GM21515 (cell line): ENCODE measurements around the gene TRIM40.

Experiments used
- ATAC-seq: cut with Tn5 transposase; IDR thresholded peaks from one replicate; pipeline ENCODE4 v1.9.1; 2021; ENCODE audit not compliant: unreplicated experiment

Gene TRIM40

DNA sequence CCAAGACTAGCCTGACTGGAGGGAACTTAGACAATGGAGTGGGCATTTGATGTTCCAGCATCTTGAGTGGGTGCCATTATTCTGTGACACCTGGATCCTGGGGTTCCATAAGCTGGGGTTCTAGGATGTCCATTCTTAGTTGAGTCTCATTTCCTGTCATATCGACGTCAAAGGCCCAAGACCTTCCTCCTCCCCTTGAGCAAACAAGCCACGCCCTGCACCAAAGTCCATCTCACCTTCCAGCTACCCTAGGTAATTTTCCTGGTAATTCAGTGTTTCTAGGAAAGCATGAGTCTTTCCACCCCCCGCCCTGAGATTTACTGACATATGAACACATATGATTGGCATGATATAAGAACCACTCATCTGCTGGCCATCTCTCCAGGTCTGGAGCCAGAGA lies at the start of gene TRIM40:
TSS of gene TRIM40 (plus strand) at position 384 of the 400 bp plus-strand sequence. CDS start 897 bp downstream, outside the sequence.
- ATAC-seq, result no peak

DNA sequence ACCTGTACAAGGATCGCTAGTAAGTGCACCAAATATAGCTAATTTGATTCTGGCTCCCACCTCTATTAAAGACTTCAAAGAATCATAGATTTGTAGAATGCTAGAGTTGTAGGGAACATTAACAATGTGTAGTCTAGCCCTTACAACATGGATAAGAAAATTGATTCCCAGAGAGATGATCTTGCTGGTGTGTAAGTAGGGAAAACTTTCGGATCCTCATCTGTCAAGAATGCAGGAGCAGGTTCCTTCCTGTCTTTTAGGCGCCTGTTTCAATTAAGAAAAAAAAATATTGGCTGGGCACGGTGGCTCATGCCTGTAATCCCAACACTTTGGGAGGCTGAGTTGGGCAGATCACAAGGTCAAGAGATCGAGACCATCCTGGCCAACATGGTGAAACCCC lies 48.1 kb upstream of the TRIM40 start:
- ATAC-seq, result no peak

GRCh38 chr6:30091577-30092381 lies 44.2 kb upstream of the TRIM40 start:
- no peak for ATAC-seq

DNA sequence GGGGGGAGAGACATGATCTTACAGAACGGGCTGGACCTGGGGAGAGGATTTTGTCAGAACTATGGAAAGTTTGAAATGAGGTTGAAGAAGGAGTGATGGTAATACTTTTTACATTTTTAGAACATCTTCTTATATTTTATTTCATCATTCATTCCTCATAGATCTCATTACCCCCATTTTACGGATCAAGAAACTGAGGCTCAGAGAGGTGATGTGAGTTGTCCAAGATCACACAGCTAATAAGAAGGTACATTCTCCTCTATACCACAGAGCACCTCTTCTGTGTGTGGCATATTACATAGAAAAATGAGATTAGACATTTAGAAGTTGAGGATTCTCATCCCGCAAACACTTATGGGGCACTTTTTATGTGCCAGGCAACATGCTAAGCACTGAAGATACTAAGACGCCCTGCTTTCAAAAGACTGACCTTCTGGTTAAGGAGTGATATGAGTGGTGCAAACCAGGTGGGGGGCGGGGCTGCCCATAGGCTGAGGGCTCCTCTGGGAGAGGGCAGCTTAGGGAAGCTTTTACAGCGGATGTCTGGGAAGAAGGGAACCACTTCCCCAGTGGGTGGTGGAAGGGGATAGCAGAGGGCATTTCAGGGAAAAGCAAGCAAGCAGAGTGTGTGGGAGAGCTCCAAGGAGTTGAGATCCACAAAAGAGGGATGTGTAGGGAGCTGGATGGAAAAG lies 42.9 kb upstream of the TRIM40 start:
- no peak for ATAC-seq

DNA sequence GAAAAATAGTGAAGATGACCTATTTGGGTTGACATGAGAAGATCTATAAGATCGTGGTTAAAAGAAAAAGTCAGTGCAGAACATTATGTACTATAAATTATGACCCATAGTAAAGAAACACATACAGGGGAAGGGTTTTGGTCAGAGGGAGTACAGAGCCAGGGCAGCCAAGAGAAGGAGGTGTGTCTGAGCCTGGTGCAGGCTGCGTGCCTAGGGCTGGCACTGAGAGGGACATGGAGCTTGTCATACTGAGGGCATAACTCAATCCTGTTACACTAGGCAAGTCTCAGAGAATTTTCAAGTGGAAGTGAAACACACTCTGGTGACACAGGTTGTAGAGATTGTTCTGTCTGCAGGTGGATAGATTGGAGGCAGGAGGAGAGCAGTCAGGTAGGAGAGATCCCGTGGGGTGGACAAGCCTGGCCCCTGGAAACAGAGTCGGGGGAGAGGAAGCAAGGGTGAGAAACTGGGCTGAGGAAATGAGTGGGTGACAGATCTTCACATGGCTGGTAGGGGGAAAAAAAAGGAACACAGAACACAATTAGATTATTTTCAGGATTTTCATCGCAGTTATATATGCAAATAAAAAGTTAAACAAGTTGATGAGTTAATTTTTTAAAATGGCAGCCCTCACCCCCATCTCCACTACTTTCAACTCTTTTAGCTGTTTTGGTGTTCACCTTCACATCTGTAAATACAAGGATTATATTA lies 41.8 kb upstream of the TRIM40 start:
- no peak for ATAC-seq

- ATAC-seq, result no peak
These were observed 39.1 kb upstream of the TRIM40 start for GRCh38 chr6:30096829-30097228.

DNA sequence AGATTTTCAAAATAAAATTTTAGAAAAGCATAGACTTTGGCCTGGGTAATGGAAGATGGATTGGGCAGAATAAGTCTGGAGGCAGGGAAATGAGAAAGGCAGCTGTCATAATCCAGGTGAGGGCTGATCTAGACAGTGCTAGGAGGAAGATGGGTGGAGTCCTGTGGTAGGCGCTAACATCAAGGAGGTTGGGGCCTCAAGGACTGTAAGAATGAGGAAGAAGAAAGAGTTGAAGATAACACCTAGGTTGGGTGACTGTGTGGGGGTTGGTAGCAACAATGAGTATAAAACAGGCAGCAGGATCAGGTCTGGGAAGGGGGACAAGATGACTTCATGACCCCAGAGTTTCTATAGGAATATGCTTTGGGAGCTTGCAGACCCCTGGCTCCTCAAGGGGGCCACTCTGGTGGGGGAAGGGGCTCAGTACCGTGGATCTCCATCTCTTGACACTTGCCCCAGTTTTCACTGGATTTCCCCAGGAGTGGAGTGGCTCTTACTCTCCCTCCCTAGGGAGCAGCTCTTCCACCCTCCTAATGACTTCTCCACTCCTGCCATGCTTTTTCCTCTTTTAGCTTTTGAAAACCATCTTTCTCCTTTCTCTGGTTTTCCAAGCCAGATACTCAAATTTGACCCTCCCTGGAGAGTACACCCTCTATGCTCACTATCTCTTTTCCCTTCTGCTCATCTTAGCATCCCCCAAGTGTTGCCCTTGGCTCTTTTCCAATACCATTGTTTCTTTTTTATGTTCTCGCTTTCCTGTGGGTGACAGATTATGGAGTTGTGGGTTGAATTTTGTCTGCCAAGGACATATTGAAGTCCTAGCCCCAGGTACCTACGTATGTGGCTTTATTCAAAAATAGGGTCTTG lies 37.8 kb upstream of the TRIM40 start:
- ATAC-seq, result no peak

- ATAC-seq, result no peak
These were observed 35.8 kb upstream of the TRIM40 start for GRCh38 chr6:30100154-30100553.

- ATAC-seq, result no peak
These were observed 35.1 kb upstream of the TRIM40 start for GRCh38 chr6:30100585-30101443.

DNA sequence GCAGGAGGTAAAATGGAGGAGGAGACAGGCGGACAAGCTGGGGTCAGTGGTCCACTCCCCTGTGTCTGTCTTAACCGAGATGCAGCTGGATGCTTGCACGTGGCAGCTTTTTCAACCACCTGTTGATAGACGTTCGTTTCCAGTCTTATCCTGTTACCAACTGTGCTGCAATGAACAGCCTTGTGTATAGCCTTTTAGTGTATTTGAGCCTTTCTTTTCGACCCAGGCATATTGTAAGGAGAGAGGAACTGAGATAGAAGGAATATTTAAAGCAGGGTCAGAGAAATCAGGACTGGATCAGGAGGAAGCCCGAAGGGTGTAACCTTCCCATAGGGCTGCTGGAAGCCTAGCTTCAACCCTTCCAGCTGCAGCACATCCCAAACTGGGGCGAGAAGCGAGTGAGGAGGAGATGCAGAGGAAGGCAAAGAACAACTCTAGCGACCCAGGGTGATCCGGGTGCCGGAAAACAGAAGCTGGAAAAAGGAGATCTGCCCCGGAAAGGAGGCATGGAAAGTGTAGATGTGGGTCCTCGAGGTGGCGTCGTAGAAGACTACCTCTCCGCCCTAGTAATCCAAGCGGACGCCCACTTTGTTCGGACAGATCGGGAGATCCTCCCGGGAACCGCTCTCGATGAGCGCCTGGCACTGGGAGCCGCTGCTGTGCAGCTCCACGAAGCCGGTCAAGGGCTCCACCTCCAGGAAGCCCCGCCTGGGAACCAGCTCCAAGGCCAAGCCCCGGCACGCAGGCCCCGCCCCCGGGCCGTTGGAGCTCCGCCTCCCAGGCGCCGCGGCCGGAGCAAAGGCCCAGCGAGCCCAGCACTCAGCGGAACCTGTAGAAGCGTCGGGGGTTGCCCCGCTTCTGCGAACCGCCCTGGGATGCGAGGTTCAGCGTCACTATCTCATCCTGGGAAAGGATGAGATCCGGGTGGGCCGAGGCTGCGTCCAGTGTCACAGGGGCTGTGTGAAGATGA lies 34.2 kb upstream of the TRIM40 start:
- ATAC-seq, result peak; percentile 65

- no peak for ATAC-seq
These were observed 33.4 kb upstream of the TRIM40 start for GRCh38 chr6:30102414-30102969.

- ATAC-seq, result peak; percentile 66
These were observed 32.7 kb upstream of the TRIM40 start for GRCh38 chr6:30102970-30103871.

GRCh38 chr6:30103872-30104179 lies 32.1 kb upstream of the TRIM40 start:
- ATAC-seq, result no peak

DNA sequence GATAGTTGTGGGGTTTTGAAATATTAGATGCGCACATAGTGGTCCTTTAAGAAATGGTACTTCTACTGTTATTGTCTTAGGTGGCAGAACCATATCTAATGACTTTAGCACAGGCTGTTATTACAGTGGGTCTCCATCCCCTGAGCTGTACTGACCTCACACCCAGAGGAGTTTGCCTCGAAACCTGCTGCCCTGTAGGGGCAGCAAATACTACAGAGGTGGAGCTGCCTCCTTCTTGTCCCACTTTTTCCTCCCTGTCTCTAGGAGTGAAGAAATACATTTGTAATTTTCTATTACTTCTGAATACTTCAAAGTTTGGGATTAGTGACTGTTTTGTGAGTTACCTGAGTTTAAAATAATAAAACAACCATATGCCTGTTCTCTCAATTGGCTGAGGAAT lies 31.3 kb upstream of the TRIM40 start:
- no peak for ATAC-seq

DNA sequence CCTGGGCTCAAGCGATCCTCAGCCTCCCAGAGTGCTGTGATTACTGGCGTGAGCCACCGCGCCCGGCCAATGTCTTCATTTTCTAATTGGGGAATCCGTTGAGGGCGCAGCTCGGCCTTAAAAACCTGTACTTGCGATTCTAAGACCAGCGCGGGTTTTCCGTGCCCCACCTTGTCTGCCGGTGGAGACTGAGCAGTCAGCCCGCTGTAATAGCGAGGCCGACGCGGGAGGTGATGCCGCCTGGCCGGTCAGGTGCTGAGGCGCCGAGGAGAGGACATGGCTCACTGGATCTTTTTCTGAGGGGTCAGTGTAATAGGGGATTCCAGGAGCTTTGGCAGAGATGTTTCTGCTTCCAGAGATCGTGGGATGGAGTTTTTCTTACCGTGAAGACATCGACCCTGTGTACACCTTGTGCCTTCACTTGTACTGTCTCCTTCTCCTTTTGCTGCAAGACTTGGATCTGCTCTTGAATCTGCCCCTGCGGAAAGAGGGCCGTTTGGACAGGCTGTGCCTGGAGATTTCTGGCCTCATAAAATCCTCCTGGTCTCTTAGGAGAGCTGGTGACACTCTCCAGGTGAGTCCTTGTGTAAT lies 24.6 kb upstream of the TRIM40 start:
- no peak for ATAC-seq

DNA sequence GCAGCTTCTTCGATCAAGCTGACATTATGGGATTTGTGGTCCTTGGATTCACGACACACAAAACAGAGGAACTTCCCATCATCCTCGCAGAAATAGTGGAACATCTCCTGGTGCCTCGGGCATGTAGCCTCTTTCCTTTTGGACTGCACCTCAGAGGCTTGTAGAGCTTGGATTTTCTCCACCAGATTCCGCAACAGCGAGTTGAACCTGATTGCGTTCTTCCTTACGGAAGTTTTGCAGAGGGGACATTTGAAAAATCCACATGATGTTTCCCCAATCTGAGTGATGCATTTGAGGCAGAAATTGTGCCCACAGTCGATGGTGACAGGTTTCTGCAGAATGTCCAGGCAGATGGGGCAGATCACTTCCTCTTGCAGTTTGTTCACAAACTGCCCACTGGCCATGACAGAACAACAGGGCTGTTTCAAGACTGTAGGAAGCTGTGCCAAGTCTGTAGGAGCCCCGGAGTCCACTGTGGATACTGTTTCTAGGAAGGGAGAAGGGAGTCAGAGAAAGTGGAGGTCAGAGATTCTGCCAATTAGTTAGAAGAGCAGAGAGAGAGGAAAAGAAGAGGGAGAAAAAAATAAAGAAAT lies 23.4 kb upstream of the TRIM40 start:
- no peak for ATAC-seq
